T-cell (primary cell): ENCODE results near the gene TBC1D22A. TPM values are rescaled to one million over a fixed set of nuclear protein-coding genes. Genes with fewer than 3 reads are reported as not detected.

Experiments
- ATAC-seq, 4 experiments: fragments of 200-7000 bp in 3 of 4; fragments of 150-1000 bp in 1 of 4; cut with Tn5 transposase; replicated peaks in 1 of 4; 1 replicate in 3 of 4; 2 replicates in 1 of 4; pipeline ENCODE4 v1.10.0; 2021; ENCODE audit warnings: moderate library complexity in 3 of 4, mild to moderate bottlenecking in 2 of 4, moderate number of reproducible peaks in 1 of 4
- CTCF ChIA-PET, 2 donors: fragments of 300-600 bp; sonication (Branson Sonifier 250); formaldehyde crosslinking; loops; one replicate each; lab custom pipeline; 2022; ENCODE audit warnings: antibody characterized with exemption in 2 of 2; lab: Charles Lee
- POLR2A ChIA-PET, 2 donors: fragments of 300-600 bp; sonication (Branson Sonifier 250); formaldehyde crosslinking; loops; one replicate each; lab custom pipeline; 2022; ENCODE audit warnings: antibody characterized with exemption in 2 of 2; lab: Charles Lee
- DNase-seq, 35 experiments: peaks; one replicate each; pipeline versions ENCODE4 v3.0.0 to v3.0.0-alpha.2; 2013 to 2023
- H3K27ac ChIP-seq: one replicate; pipeline ENCODE4 v1.5.1; 2013; ENCODE audit warnings: low read length
- H3K27me3 ChIP-seq, 2 experiments: replicated peaks in 1 of 2; 1 replicate in 1 of 2; 2 replicates in 1 of 2; pipeline versions ENCODE4 v1.6.1 to v1.7.0; 2013; ENCODE audit warnings: low read length in 1 of 2, mixed read lengths in 1 of 2; ENCODE audit not compliant: control insufficient read depth in 2 of 2, insufficient read depth in 2 of 2; ENCODE audit errors: extremely low read depth in 1 of 2
- H3K36me3 ChIP-seq, 2 donors: 1 replicate in 1 of 2; 2 replicates in 1 of 2; pipeline versions ENCODE4 v1.6.1 to v1.7.0; 2013; ENCODE audit warnings: low read length in 1 of 2; ENCODE audit not compliant: control insufficient read depth in 2 of 2, insufficient read depth in 1 of 2; ENCODE audit errors: extremely low read depth in 1 of 2
- H3K4me1 ChIP-seq, 2 experiments: 1 replicate in 1 of 2; 2 replicates in 1 of 2; pipeline versions ENCODE4 v1.6.1 to v1.7.0; 2013; ENCODE audit warnings: low read length in 2 of 2, mixed read lengths in 1 of 2; ENCODE audit not compliant: insufficient read depth in 2 of 2, control insufficient read depth in 1 of 2; ENCODE audit errors: extremely low read depth in 1 of 2
- H3K4me3 ChIP-seq, 2 donors: 1 replicate in 1 of 2; 2 replicates in 1 of 2; pipeline versions ENCODE4 v1.5.1 to v1.7.0; 2013; ENCODE audit warnings: mild to moderate bottlenecking in 2 of 2, low read length in 1 of 2, moderate library complexity in 1 of 2; ENCODE audit not compliant: control insufficient read depth in 1 of 2; ENCODE audit errors: extremely low read depth in 1 of 2
- H3K9me3 ChIP-seq: 2 replicates; pipeline ENCODE4 v1.7.0; 2013
- H3K27ac Mint-ChIP-seq, 2 donors: one replicate each; pipeline ENCODE4 v1.8.0; 2020 to 2021; ENCODE audit warnings: mild to moderate bottlenecking in 2 of 2, mixed read lengths in 2 of 2
- H3K27me3 Mint-ChIP-seq, 2 donors: one replicate each; pipeline ENCODE4 v1.8.0; 2021 to 2022; ENCODE audit warnings: mixed read lengths in 2 of 2
- H3K36me3 Mint-ChIP-seq: one replicate; pipeline ENCODE4 v1.8.0; 2021; ENCODE audit warnings: mixed read lengths
- H3K4me1 Mint-ChIP-seq, 3 donors: one replicate each; pipeline ENCODE4 v1.8.0; 2020 to 2022; ENCODE audit warnings: mixed read lengths in 3 of 3, mild to moderate bottlenecking in 1 of 3
- H3K4me3 Mint-ChIP-seq, 3 donors: one replicate each; pipeline ENCODE4 v1.8.0; 2020 to 2022; ENCODE audit warnings: mild to moderate bottlenecking in 3 of 3, mixed read lengths in 3 of 3, moderate library complexity in 3 of 3
- H3K9me3 Mint-ChIP-seq, 3 donors: one replicate each; pipeline ENCODE4 v1.8.0; 2020 to 2022; ENCODE audit warnings: mixed read lengths in 3 of 3
- whole genome bisulfite sequencing: methylation state at CpG from one replicate; pipeline ENCODE4 v1.1.5; 2013; ENCODE audit warnings: missing lambda C conversion rate; ENCODE audit not compliant: insufficient coverage; 5-methylcytosine and 5-hydroxymethylcytosine counted together
- total RNA-seq, 35 experiments: library from RNA in 6 of 35; stranded (reverse) in 6 of 35; fragments of 120-200 nt in 1 of 35; gene quantifications; one replicate each; pipeline versions ENCODE4 v1.2.1 to v1.2.4 and lab custom pipeline; 2013 to 2026

Gene TBC1D22A
- total RNA-seq, 5 donors from 2014 or later (not counting 1 experiment from before 2014, with no cell fraction given) = 38.3 to 67.8 (median 57.7) TPM

DNA sequence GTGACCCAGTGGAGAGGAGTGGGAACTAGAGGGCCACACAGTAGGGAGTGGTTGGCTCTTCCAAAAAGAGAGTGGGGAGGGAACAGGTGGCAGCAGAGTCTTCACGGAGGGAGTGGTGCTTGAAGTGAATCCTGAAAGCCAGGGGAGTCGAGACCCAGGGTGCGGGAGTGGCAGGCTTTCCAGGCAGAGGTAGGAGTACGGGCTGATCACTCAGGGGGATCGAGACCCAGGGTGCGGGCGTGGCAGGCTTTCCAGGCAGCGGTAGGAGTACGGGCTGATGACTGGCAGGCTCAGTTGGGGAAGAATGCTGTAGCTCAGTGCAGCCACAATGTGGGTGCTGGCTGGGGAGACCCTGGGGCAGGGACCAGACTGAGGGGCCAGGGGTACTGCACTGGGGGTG lies 148.2 kb downstream of the TBC1D22A start:
- Histone ChIP-seq H3K27ac (no peak overlapping the region), H3K4me3 (no peak overlapping the region), H3K27me3 (no peaks in the 10 kb centered on the region), H3K4me1 (no peaks in the 10 kb centered on the region), H3K9me3 (no peaks in the 10 kb centered on the region), H3K36me3 (peaks cover 7 to 24% of the 10 kb centered on the region in 2 donors)
- ATAC-seq (no peak), DNase-seq (no peak)
- Mint-ChIP-seq H3K27ac (no peak overlapping the region), H3K4me1 (peaks cover 4 to 11% (median 5%) of the 10 kb centered on the region in 3 donors), H3K27me3 (no peaks in the 10 kb centered on the region), H3K4me3 (no peak overlapping the region), H3K36me3 (peaks cover 40% of the 10 kb centered on the region), H3K9me3 (no peaks in the 10 kb centered on the region)
- POLR2A ChIA-PET = no interaction called here
- CTCF ChIA-PET = interaction anchor here in 1 of 2 donors (0.7 kb wide), 1 partner anchor 19 kb away, joined by 3 read pairs; no protein-coding TSS in a partner anchor
- WGBS = 95% methylated on average over 9 of the region's 9 CpGs

- ChIA-PET POLR2A (no interaction called here), CTCF (interaction anchor here in 1 of 2 donors (0.7 kb wide), 1 partner anchor 18 kb away, joined by 3 read pairs; no protein-coding TSS in a partner anchor)
- WGBS = 100% methylated on average over 1 of the region's 10 CpGs
- Mint-ChIP-seq H3K9me3 (no peaks in the 10 kb centered on the region), H3K4me3 (no peak overlapping the region), H3K27ac (no peak overlapping the region), H3K36me3 (peaks cover 47% of the 10 kb centered on the region), H3K27me3 (no peaks in the 10 kb centered on the region), H3K4me1 (peaks cover 4 to 11% (median 5%) of the 10 kb centered on the region in 3 donors)
- H3K9me3 ChIP-seq = no peaks in the 10 kb centered on the region
- H3K27ac ChIP-seq = no peak overlapping the region
- peaks cover 7 to 25% of the 10 kb centered on the region in 2 donors for H3K36me3 ChIP-seq
- no peak for ATAC-seq
- no peak for DNase-seq
- no peaks in the 10 kb centered on the region for H3K4me1 ChIP-seq
- no peaks in the 10 kb centered on the region for H3K27me3 ChIP-seq
- H3K4me3 ChIP-seq = no peak overlapping the region
These were observed 148.9 kb downstream of the TBC1D22A start for GRCh38 chr22:46911346-46911745.

GRCh38 chr22:46913351-46913750 lies 150.9 kb downstream of the TBC1D22A start:
- Mint-ChIP-seq H3K4me3 (no peak overlapping the region), H3K4me1 (peaks cover 4 to 25% (median 9%) of the 10 kb centered on the region in 3 donors), H3K9me3 (no peaks in the 10 kb centered on the region), H3K36me3 (peaks cover 64% of the 10 kb centered on the region), H3K27me3 (no peaks in the 10 kb centered on the region), H3K27ac (no peak overlapping the region)
- no peak overlapping the region for H3K4me3 ChIP-seq
- 94% methylated on average over 2 of the region's 3 CpGs for WGBS
- no peaks in the 10 kb centered on the region for H3K27me3 ChIP-seq
- no peaks in the 10 kb centered on the region for H3K4me1 ChIP-seq
- DNase-seq = no peak
- POLR2A ChIA-PET = no interaction called here
- H3K36me3 ChIP-seq = peaks cover 4 to 24% of the 10 kb centered on the region in 2 donors
- no peak overlapping the region for H3K27ac ChIP-seq
- no peaks in the 10 kb centered on the region for H3K9me3 ChIP-seq
- no peak for ATAC-seq
- CTCF ChIA-PET = no interaction called here

GRCh38 chr22:46914481-46914880 lies 152.0 kb downstream of the TBC1D22A start:
- Mint-ChIP-seq H3K27me3 (no peaks in the 10 kb centered on the region), H3K9me3 (no peaks in the 10 kb centered on the region), H3K4me3 (no peak overlapping the region), H3K36me3 (peaks cover 75% of the 10 kb centered on the region), H3K27ac (no peak overlapping the region), H3K4me1 (peaks cover 4 to 25% (median 14%) of the 10 kb centered on the region in 3 donors)
- ATAC-seq = no peak
- ChIA-PET POLR2A (no interaction called here), CTCF (no interaction called here)
- no peak for DNase-seq
- no peaks in the 10 kb centered on the region for H3K9me3 ChIP-seq
- H3K27ac ChIP-seq = no peak overlapping the region
- H3K4me1 ChIP-seq = no peaks in the 10 kb centered on the region
- 88% methylated on average over 8 of the region's 10 CpGs for WGBS
- H3K27me3 ChIP-seq = no peaks in the 10 kb centered on the region
- peaks cover 0 to 26% of the 10 kb centered on the region in 2 donors for H3K36me3 ChIP-seq
- H3K4me3 ChIP-seq = no peak overlapping the region

DNA sequence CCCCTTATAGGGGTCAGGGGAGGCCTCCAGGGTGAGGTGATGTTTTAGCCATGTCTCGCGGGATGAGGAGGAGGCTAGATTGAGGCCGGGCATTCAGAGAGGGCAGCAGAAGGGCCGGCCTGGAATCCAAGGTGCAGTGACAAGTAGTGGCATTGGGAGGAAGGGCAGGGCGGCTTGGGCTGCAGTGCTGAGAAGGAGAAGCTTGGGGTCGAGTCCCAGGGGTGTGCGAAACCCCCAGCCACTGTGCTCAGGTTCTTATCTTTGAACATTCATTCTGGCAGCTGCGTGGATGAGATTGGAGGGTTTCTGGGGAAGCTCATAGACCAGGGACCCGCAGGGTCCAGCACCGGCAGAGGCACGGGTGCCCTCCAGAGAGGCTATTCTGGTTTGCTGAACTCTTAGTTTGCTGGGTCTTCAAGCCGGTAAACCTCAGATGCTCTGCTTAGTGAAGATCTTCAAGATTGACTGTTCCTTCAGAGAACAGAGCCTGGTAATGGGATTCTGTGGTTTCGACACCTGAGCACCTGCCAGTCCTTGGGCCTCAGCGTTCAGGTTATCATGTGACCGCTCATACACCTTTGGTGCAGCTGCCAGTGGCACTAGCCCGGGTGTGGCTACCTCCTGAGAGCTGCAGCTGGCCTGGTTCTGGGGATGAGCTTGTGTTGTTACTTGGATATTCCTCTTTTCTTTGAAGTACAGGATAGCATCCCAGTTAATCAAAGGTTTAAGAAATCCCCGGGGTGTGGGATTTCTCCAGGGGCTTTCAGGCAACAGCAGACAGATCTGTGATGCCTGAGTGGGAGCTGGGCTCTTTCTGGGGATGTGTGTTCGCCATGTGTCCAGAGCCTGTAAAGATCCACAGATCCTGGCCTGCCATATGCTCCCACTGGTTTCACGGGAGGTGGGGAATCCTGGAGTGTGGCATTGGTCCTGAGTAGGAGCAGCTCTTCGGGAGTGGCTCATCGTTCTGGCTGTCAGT lies 152.8 kb downstream of the TBC1D22A start:
- Mint-ChIP-seq H3K27me3 (no peaks in the 10 kb centered on the region), H3K4me1 (peaks cover 4 to 24% (median 14%) of the 10 kb centered on the region in 3 donors), H3K36me3 (peaks cover 75% of the 10 kb centered on the region), H3K9me3 (no peaks in the 10 kb centered on the region), H3K4me3 (no peak overlapping the region), H3K27ac (no peak overlapping the region)
- Histone ChIP-seq H3K4me1 (no peaks in the 10 kb centered on the region), H3K27ac (no peak overlapping the region), H3K36me3 (peaks cover 0 to 26% of the 10 kb centered on the region in 2 donors), H3K27me3 (no peaks in the 10 kb centered on the region), H3K4me3 (no peak overlapping the region), H3K9me3 (no peaks in the 10 kb centered on the region)
- no peak for ATAC-seq
- 98% methylated on average over 17 of the region's 21 CpGs for WGBS
- CTCF ChIA-PET = no interaction called here
- POLR2A ChIA-PET = no interaction called here
- DNase-seq = no peak

- Mint-ChIP-seq H3K36me3 (peaks cover 72% of the 10 kb centered on the region), H3K27me3 (no peaks in the 10 kb centered on the region), H3K27ac (no peak overlapping the region), H3K9me3 (peaks cover 0 to under 1% (median 0%) of the 10 kb centered on the region in 3 donors), H3K4me1 (peaks cover 4 to 19% (median 11%) of the 10 kb centered on the region in 3 donors), H3K4me3 (no peak overlapping the region)
- peaks cover 0 to 24% of the 10 kb centered on the region in 2 donors for H3K36me3 ChIP-seq
- DNase-seq = no peak
- H3K27me3 ChIP-seq = no peaks in the 10 kb centered on the region
- no peak overlapping the region for H3K27ac ChIP-seq
- POLR2A ChIA-PET = no interaction called here
- CTCF ChIA-PET = no interaction called here
- no peak for ATAC-seq
- H3K9me3 ChIP-seq = no peaks in the 10 kb centered on the region
- H3K4me1 ChIP-seq = no peaks in the 10 kb centered on the region
- 96% methylated on average over 12 of the region's 12 CpGs for WGBS
- no peak overlapping the region for H3K4me3 ChIP-seq
These were observed 153.7 kb downstream of the TBC1D22A start for GRCh38 chr22:46915950-46916730.
